Non-pigmented ciliary epithelial cell (primary cell): Measurements from ENCODE around the gene BCAT1.

ENCODE experiments used
- DNase-seq: peaks from one replicate; pipeline ENCODE4 v3.0.0-alpha.2; 2010; ENCODE audit warnings: low read depth

The BCAT1 gene, protein sequence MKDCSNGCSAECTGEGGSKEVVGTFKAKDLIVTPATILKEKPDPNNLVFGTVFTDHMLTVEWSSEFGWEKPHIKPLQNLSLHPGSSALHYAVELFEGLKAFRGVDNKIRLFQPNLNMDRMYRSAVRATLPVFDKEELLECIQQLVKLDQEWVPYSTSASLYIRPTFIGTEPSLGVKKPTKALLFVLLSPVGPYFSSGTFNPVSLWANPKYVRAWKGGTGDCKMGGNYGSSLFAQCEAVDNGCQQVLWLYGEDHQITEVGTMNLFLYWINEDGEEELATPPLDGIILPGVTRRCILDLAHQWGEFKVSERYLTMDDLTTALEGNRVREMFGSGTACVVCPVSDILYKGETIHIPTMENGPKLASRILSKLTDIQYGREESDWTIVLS

GRCh38 chr12:24948757-24949722 lies at the start of gene BCAT1:
BCAT1 (minus strand) TSS chr12:24949101; CDS start chr12:24948932, 169 bp downstream.
- no peak for DNase-seq

DNA sequence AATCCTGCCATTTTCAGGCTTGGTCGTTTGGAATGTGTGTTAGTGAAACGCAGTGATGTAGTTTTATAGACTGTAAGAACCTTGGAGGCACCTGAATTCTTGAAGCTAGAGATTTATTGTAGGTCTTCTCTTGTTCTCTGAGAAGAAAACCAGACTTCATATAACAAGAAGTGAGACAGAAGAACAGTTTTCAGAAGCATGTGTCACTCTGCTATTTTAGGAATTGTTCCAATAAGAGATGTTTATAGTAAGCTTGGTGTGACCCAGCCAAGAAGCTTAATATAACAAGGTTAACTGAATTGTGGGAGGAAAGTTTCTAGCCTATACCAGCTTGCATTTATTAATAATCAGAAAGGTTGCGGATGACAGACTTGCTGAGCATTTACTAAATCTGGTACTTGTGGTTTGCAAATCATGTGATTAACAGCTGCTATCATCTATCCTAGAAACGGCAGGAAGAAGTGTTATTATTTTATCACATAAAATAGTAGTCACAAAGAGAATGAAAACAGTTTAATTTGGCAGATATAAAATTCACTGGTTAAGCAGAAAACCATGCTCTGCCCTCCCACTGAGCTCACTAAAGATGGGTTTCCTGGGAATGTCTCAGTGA lies 49.2 kb upstream of the BCAT1 start:
- DNase-seq, result peak; percentile 66

DNA sequence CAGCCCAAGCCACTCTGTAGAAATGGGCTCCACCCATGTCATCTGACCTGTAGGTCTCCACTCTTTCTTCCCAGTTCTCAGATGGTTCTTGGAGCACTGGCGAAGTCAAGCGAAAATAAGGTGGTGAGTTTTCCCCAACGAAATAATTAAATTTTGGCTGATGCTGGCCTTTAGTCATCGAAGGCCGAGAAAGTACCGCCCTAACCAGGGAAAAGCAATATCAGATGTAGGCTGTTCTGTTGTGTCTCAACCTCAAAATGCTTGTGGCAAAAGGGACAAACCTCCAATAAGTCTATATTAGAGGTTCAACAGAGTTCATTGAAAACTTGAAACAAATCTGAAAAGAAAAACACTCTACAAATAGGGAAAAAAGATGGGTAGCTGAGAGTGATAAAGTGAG lies 48.6 kb upstream of the BCAT1 start:
- DNase-seq, result no peak

DNA sequence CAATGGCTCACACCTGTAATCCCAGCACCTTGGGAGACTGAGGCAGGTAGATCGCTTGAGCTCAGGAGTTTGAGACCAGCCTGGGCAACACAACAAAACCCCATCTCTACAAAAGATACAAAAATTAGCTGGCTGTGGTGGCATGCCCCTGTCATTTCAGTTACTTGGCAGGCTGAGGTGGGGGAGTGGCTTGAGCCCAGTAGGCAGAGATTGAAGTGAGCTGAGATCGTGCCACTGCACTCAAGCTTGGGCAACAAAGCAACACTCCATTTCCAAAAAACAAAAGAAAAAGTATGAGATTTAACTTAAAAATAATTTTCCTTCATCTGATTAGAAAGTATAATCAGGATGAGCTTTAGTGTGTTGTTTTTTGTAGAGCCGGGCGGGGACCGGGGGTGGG lies 47.9 kb upstream of the BCAT1 start:
- DNase-seq, result no peak

DNA sequence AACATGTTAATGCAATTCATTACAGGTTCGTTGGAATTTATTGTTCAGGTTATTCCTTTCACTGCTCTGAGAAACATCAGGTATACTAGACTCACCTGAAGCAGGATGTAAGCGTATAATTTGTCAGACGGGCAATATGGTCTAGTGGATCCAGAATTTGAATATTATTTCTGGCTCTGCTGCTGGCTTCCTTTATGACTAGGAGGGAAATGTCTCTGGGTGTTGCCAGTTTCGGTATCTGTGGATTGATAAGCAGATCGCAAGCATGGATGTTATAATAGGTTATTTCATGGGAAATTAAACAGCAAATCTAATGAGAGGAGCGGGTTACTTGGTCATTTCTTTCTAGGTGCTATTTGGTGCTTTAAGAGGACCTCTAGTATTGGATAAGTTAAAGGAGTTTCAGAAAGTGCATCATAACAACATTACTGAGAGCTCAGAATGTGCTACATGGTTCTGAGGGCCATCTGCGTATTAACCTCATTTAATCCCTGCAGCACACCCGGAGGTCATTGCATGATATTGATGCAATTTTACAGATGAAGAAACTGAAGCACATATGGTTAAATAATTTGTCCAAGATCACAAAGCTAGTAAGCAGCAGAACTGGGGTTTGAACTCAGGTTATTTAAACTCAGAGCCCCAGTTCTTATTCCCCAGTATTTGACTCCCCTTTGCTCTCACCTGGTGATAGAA lies 47.3 kb upstream of the BCAT1 start:
- no peak for DNase-seq

DNA sequence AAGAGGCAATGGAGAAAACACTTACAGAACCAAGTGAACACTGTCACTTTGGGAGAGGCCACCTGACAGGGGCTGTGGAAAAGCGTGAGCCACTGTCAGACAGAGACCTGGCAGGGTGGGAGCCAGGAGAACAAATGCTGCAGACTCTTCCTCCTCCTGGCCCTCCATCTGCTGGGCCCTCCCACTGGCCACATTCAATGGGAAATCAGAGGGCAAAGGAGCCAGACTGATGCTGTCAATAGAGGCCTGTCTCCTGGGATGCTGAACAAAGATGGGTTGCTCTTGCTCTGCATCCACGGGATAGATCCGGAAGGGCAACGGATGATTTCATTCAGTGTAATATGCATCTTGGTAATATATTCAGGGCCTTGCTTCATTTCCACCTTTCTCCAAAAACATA lies 44.9 kb upstream of the BCAT1 start:
- DNase-seq, result no peak

DNA sequence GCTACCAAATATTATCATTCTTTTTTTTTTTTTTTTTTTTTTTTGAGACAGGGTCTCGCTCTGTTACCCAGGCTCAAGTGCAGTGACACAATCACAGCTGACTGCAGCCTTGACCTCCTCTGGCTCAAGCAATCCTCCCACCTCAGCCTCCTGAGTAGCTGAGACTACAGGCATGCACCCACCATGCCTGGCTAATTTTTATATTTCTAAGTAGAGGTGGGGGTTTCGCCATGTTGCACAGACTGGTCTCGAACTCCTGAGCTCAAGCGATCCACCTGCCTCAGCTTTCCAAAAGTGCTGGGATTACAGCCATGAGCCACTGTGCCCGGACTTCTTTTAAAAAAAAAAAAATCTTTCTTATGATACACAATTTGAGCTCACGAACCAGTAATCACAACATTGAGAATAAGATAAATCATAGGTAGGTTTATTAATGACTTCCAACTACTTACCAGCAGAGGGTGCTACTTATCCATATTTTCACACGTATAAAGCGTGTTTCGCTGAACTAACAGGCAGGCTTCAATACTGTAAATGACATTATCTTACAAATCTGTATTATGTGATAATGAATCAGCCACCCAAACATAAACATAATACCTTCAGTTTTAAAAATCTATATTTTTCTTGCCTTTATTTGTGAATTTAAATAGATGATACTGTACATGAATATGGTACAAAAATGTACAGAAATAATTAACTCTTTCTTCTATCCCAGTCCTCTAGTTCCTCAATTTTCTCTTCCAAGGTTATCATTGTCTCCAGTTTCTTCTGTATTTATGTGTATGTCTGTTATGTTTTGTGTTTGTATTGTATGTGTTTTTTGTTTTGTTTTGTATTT lies 42.5 kb upstream of the BCAT1 start:
- peak; percentile 30 for DNase-seq

DNA sequence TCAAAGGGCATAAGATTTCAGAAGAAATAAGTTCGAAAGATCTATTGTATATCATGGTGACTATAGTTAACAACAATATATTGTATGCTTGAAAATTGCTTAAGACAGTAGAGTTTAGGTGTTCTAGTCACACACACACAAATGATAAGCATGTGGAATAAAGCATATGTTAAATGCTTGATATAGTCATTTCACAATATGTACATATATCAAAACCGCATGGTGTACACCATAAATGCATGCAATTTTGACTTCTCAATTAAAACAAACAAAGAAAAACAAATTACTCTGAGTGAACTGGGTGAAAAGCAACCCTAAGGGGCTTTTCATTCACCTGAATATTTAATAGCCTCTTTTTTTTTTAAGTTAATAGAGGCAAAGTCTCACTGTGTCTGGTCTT lies 40.3 kb upstream of the BCAT1 start:
- no peak for DNase-seq

GRCh38 chr12:24982250-24982649 lies 33.3 kb upstream of the BCAT1 start:
- DNase-seq, result no peak

DNA sequence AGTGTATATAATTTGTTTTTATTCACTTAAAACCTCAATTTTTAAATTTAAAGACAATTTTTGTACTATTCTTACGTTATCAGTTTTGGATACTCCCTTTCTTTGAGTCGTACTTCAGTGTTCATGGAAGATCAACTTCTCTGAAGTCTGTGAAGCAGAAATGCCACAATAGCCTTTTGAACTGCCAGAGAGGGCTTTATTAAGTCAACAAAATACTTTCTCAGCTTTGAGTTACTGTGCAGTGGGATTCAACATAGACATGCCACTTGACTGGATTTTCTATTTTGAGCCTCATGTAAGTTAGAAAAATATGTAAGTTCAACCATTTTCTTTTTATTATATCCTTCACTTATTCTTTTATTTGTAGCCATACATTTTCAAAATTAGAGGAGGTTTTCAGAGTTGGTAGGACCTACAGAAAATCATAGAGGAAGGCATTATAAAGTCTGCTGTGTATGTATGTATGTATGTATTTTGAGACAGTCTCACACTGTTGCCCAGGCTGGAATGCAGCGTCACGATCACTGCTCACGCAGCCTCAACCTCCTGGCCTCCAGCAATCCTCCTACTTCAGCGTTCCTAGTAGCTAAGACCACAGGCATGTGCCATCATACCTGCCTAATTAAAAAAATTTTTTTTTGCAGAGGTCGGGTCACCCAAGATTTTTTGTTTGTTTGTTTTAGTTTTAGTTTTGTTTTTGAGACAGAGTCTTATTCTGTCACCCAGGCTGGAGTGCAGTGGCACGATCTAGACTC lies 31.3 kb upstream of the BCAT1 start:
- DNase-seq, result peak; percentile 22

DNA sequence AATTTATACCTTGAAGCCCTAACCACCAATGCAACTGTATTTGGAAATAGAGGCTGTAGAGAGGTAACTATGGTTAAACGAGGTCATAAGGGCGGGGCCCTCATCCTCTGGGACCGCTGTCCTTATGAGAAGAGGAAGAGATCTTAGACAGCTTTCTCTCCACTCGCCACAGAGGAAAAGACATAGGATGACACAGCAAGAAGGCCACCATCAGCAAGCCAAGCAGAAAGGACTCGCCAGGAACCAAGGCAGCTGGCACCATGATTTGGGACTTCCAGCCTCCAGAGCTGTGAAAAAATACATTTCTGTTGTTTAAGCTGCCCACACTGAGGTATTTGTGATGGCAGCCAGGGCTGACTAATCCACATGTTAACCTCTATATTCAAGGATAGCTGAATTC lies 30.4 kb upstream of the BCAT1 start:
- no peak for DNase-seq

DNA sequence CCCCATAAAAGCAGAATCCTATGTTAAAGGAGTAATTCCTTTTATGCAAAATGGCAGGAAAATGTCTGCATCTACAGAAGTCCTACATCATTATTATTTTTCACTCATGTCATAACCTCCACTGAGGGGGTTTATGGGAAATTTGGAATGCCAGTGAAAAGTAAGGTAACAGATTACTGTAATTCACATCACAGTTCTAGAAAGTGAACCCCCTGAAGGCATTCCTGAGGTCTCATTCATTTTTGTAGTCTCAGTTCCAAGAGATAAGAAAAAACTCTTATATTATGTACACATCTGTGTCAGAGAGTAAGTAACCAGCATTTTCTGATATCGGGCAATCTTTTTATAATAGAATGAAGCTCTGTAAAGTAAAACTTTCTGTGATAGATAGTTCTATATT lies 28.8 kb upstream of the BCAT1 start:
- no peak for DNase-seq

- DNase-seq, result no peak
These were observed 28.2 kb upstream of the BCAT1 start for GRCh38 chr12:24977060-24977459.

DNA sequence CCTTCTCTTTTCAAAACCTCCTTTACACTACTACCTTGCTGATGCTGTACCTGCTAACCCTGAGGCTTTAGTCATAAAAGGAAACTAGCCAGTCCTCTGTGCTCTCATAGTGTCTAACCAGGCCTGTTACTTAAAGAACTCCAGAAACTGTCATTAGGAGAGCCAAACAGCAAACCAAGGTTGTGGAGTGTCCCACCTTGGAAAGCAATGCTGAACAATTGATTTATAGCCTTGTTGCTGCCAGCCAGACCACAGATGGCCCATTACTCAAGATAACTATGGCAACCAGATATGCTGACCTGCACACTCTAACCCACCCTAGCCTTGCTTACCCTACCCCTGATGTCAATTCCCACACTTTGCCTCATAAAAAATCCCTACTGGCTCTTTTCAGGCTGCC lies 26.5 kb upstream of the BCAT1 start:
- DNase-seq, result no peak

DNA sequence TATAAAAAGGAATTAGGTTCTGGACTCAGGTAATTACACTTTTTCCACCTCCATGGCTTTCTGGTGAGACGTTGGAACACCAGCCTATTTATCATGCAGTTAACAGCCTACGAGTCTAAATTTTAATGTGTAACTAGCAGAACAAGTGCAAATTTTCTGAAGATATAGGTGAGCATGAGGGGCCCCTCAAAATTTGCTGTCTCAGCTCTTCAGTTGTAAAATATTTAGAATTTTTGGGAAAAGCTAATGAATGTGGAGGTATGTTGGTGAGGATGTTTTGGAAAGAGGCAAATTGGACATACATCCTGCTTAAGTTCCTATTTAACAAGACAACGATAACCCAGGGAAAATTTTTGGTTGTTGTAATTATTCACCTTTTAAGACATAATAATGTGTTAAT lies 25.3 kb upstream of the BCAT1 start:
- no peak for DNase-seq

GRCh38 chr12:24972078-24972477 lies 23.2 kb upstream of the BCAT1 start:
- no peak for DNase-seq

- DNase-seq, result no peak
These were observed 21.3 kb upstream of the BCAT1 start for GRCh38 chr12:24970177-24970576.

DNA sequence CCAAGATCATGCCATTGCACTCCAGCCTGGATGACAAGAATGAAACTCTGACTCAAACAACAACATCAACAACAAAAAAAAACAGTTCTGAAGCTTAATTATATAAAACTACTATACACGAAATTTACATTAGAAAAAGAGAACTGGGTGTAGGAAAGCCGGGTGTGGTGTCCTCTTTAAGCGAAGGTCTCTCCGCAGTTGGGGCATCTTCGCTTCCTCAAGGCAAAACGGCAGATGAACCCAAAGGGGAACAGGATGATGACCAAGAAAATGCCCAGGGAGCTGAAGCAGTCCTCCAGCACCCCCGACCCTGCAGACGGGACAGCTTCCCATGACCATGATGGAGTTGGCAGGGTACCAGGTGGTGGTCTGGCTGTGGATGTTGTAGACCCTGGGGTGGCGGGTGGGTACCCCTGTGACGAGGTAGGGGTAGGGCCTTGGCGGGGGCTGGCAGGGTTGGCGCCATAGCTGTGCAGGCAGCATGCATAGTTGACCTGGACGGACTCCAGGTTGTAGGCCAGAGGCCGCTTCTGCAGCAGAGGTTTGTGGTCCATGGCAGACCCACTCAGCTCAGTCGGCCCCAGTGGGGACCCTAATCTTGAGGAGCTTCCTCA lies 18.2 kb upstream of the BCAT1 start:
- no peak for DNase-seq

DNA sequence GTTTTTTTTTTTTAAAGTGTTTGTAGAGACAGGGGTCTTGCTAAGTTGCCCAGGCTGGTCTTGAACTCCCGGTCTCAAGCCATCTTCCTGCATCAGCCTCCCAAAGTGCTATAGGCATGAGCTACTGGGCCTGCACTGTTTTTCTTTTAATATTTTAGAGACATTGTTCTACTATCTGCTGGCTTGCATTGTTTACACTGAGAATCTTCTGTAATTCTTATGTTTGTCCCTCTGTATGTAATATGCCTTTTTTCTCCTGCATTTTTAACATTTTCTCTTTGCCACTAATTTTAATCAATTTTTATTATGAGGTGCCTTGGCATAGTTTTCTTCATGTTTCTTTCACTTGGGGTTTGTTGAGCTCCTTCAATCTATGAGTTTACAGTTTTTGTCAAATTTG lies 15.4 kb upstream of the BCAT1 start:
- DNase-seq, result no peak
